Measurements from ENCODE around the gene UBXN1. TPM values are rescaled to one million over a fixed set of nuclear protein-coding genes. Genes with fewer than 3 reads are reported as not detected.
"Not testable (repeated sequence)": the region's sequence is repeated elsewhere in the genome, so short reads cannot be mapped to it uniquely, and the experiment has no call there.

UBXN1 gene
- total RNA-seq, 4 donors from 2014 or later: 135 to 196 (median 167) TPM

GRCh38 chr11:62708793-62709192 lies 29.9 kb upstream of the UBXN1 start:
- TF ChIP-seq CTCF (IDR thresholded peaks at IDR 0.05): no peak
- no peak for ATAC-seq (ENCODE audit: low FRiP score)

GRCh38 chr11:62708392-62708791 lies 29.5 kb upstream of the UBXN1 start:
- ATAC-seq (ENCODE audit: low FRiP score) (no peak), DNase-seq (ENCODE audit: low spot score) (no peak)
- TF ChIP-seq CTCF (IDR thresholded peaks at IDR 0.05): no peak

More at GRCh38 chr11:62708793-62709192, 29.9 kb upstream of the UBXN1 start:
- no peak for DNase-seq (ENCODE audit: low spot score)

- ATAC-seq (ENCODE audit: low FRiP score) (no peak), DNase-seq (ENCODE audit: low spot score) (no peak)
- no peak for TF ChIP-seq CTCF (IDR thresholded peaks at IDR 0.05)
Observed at GRCh38 chr11:62707277-62707861, 28.5 kb upstream of the UBXN1 start, which contains the start of the genes BSCL2 and GNG3. TSS of gene BSCL2 (minus strand) at chr11:62707424. CDS start at chr11:62707195, 229 bp downstream. TSS of gene GNG3 (plus strand) at chr11:62707676. CDS start at chr11:62708296, 620 bp downstream.

- no peak for ATAC-seq (ENCODE audit: low FRiP score)
- TF ChIP-seq CTCF (IDR thresholded peaks at IDR 0.05): no peak
- no peak for DNase-seq (ENCODE audit: low spot score)
Observed at GRCh38 chr11:62706850-62707247, 28.0 kb upstream of the UBXN1 start.

- no peak for TF ChIP-seq CTCF (IDR thresholded peaks at IDR 0.05)
- peak; percentile 91 for ATAC-seq (ENCODE audit: low FRiP score)
- DNase-seq (ENCODE audit: low spot score): peak; percentile 93
Observed at GRCh38 chr11:62705880-62706849, 27.3 kb upstream of the UBXN1 start.

- TF ChIP-seq CTCF (IDR thresholded peaks at IDR 0.05): no peak
- ATAC-seq (ENCODE audit: low FRiP score): no peak
- no peak for DNase-seq (ENCODE audit: low spot score)
Observed at GRCh38 chr11:62705413-62705812, 26.5 kb upstream of the UBXN1 start.

- not testable (repeated sequence) for ATAC-seq (ENCODE audit: low FRiP score); DNase-seq (ENCODE audit: low spot score)
Observed at GRCh38 chr11:62703921-62704320, 25.0 kb upstream of the UBXN1 start.

All from omental fat pad (tissue), 4 donors.